BJ (cell line): Measurements from ENCODE around the gene TFEC. TPM values are rescaled to one million over a fixed set of nuclear protein-coding genes. Genes with fewer than 3 reads are reported as not detected.
"Not testable (repeated sequence)": the region's sequence is repeated elsewhere in the genome, so short reads cannot be mapped to it uniquely, and the experiment has no call there.

Experiments
- CTCF ChIA-PET: fragments of 350-600 bp; formaldehyde crosslinking; extraction: SDS; loops from one replicate; lab custom pipeline; 2021; ENCODE audit warnings: antibody characterized with exemption, inconsistent platforms; lab: Yijun Ruan, JAX
- POLR2A ChIA-PET: fragments of 300-600 bp; sonication (Branson Sonifier 250); formaldehyde crosslinking; extraction: SDS; loops from one replicate; lab custom pipeline; 2021; ENCODE audit warnings: antibody characterized with exemption; lab: Charles Lee
- DNase-seq: peaks from one replicate; pipeline ENCODE4 v3.0.0-alpha.2; 2011; ENCODE audit warnings: low read depth
- H3K27me3 ChIP-seq: 2 replicates; pipeline ENCODE4 v1.6.0; 2011; ENCODE audit warnings: low read length; ENCODE audit not compliant: control insufficient read depth, insufficient read depth
- H3K36me3 ChIP-seq: 2 replicates; pipeline ENCODE4 v1.5.1; 2011; ENCODE audit warnings: low read length; ENCODE audit not compliant: control insufficient read depth, insufficient read depth
- H3K4me3 ChIP-seq: 2 replicates; pipeline ENCODE4 v1.5.1; 2011; ENCODE audit warnings: low read depth, mild to moderate bottlenecking, control low read depth, low read length
- CTCF ChIP-seq: IDR thresholded peaks from 2 replicates; pipeline ENCODE4 v1.5.1; 2011; ENCODE audit warnings: low read depth, mild to moderate bottlenecking, control low read depth, inconsistent platforms, low read length, moderate library complexity; ENCODE audit not compliant: insufficient read depth
- polyA plus RNA-seq: library from polyadenylated mRNA; depleted of rRNA; stranded (reverse); fragments of >200 nt; gene quantifications from 2 replicates; pipeline ENCODE4 v1.2.3, GENCODE V29; 2011

The TFEC gene
- polyA plus RNA-seq, 1 experiment: not detected

- DNase-seq: no peak
- no peak for TF ChIP-seq CTCF
- Histone ChIP-seq H3K27me3 (no peaks in the 10 kb centered on the region), H3K4me3 (no peak overlapping the region), H3K36me3 (no peaks in the 10 kb centered on the region)
- ChIA-PET POLR2A (no interaction called here), CTCF (no interaction called here)
These were observed 97.1 kb downstream of the TFEC start for GRCh38 chr7:115933471-115933870.

- ChIA-PET POLR2A (no interaction called here), CTCF (no interaction called here)
- Histone ChIP-seq H3K36me3 (no peaks in the 10 kb centered on the region), H3K4me3 (no peak overlapping the region), H3K27me3 (no peaks in the 10 kb centered on the region)
- TF ChIP-seq CTCF: no peak
- no peak for DNase-seq
These were observed 97.7 kb downstream of the TFEC start for GRCh38 chr7:115932880-115933279.

GRCh38 chr7:115930184-115930583, 100.4 kb downstream of the TFEC start:
- CTCF ChIA-PET, POLR2A ChIA-PET, H3K4me3 ChIP-seq, H3K27me3 ChIP-seq, DNase-seq, H3K36me3 ChIP-seq: not testable (repeated sequence)

GRCh38 chr7:115929736-115930135, 100.8 kb downstream of the TFEC start:
- H3K36me3 ChIP-seq, H3K27me3 ChIP-seq, POLR2A ChIA-PET, DNase-seq, CTCF ChIA-PET, H3K4me3 ChIP-seq: not testable (repeated sequence)

GRCh38 chr7:115924411-115924810, 106.2 kb downstream of the TFEC start:
- CTCF ChIA-PET: interaction anchor here (0.5 kb wide), 1 partner anchor 1764 kb away, joined by 3 read pairs; no protein-coding TSS in a partner anchor
- no peak overlapping the region for H3K4me3 ChIP-seq
- no peaks in the 10 kb centered on the region for H3K36me3 ChIP-seq
- H3K27me3 ChIP-seq: no peaks in the 10 kb centered on the region
- no peak for DNase-seq
- POLR2A ChIA-PET: no interaction called here
- no peak for TF ChIP-seq CTCF

GRCh38 chr7:115920367-115920766, 110.2 kb downstream of the TFEC start:
- Histone ChIP-seq H3K36me3 (no peaks in the 10 kb centered on the region), H3K4me3 (no peak overlapping the region), H3K27me3 (no peaks in the 10 kb centered on the region; the same call in 1 of the 2 replicates)
- no peak for DNase-seq
- CTCF ChIA-PET: interaction anchor here (1.3 kb wide), 1 partner anchor 9 kb away, joined by 3 read pairs; no protein-coding TSS in a partner anchor
- POLR2A ChIA-PET: no interaction called here
- TF ChIP-seq CTCF: no peak
